ENCODE measurements around the gene STX1B.

Gene STX1B

GRCh38 chr16:30996985-30997724, 13.3 kb downstream of the STX1B start:
- TF ChIP-seq POLR2A (IDR thresholded peaks at IDR 0.05; ENCODE audit: low read length), result peak; percentile 80
- no peak for TF ChIP-seq GATA1 (IDR thresholded peaks at IDR 0.05; ENCODE audit: low read depth, low read length)
- DNase-seq, result peak; percentile 82 to 84

GRCh38 chr16:30996324-30996984, 14.0 kb downstream of the STX1B start:
- TF ChIP-seq GATA1 (IDR thresholded peaks at IDR 0.05; ENCODE audit: low read depth, low read length) (no peak), POLR2A (IDR thresholded peaks at IDR 0.05; ENCODE audit: low read length) (no peak)
- no peak for DNase-seq

DNA sequence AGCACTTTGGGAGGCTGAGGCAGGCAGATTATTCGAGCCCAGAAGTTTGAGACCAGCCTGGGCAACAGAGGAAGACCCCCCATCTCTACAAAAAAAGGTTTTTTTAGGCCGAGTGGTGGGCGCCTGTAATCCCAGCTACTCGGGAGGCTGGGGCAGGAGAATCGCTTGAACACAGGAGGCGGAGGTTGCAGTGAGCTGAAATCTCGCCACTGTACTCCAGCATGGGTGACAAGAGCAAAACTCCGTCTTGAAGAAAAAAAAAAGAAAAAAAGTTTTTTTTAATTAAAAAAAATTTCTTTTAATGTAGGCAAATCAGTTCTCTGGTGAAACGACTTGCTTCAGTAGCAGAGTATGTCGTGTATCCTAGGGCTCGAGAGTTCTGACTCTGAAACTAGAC, 14.5 kb downstream of the STX1B start:
- no peak for TF ChIP-seq GATA1 (IDR thresholded peaks at IDR 0.05; ENCODE audit: low read depth, low read length)
- TF ChIP-seq POLR2A (IDR thresholded peaks at IDR 0.05; ENCODE audit: low read length), result no peak
- no peak for DNase-seq

- no peak for DNase-seq
- TF ChIP-seq GATA1 (IDR thresholded peaks at IDR 0.05; ENCODE audit: low read depth, low read length) (no peak), POLR2A (IDR thresholded peaks at IDR 0.05; ENCODE audit: low read length) (no peak)
Observed at GRCh38 chr16:30992931-30993816, 17.3 kb downstream of the STX1B start.

DNA sequence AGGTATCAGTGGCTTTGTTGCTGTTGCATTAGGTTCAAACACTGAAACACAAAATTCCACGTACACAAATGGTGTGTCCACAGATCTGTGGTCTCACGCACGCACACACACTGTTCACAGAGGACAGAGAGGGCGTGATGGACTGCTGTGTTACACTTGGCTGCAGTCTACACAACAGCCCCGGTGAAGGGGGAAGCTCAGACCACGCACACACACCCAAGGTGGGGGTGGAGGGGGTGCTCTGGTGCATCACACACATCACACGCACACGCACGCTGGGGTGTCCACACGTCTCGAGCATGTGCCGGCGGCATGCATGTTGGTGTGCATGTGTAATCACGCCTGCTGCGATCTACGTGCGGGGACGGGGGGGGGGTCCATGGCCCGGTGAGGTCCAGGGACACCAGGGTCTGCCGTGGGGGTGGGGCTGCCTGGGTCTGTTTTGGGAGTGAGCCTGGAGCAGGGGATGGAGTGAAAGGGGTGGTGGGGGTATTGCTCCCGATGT, 18.1 kb downstream of the STX1B start:
- no peak for DNase-seq
- no peak for TF ChIP-seq POLR2A (IDR thresholded peaks at IDR 0.05; ENCODE audit: low read length)
- TF ChIP-seq GATA1 (IDR thresholded peaks at IDR 0.05; ENCODE audit: low read depth, low read length), result no peak

- TF ChIP-seq POLR2A (IDR thresholded peaks at IDR 0.05; ENCODE audit: low read length) (no peak), GATA1 (IDR thresholded peaks at IDR 0.05; ENCODE audit: low read depth, low read length) (no peak)
- no peak for DNase-seq
Observed at GRCh38 chr16:30991052-30991451, 19.4 kb downstream of the STX1B start.

- DNase-seq, result no peak
- no peak for TF ChIP-seq POLR2A (IDR thresholded peaks at IDR 0.05; ENCODE audit: low read length)
- no peak for TF ChIP-seq GATA1 (IDR thresholded peaks at IDR 0.05; ENCODE audit: low read depth, low read length)
Observed at GRCh38 chr16:30990105-30990504, 20.3 kb downstream of the STX1B start.

GRCh38 chr16:30989469-30990047, 20.9 kb downstream of the STX1B start:
- no peak for DNase-seq
- TF ChIP-seq GATA1 (IDR thresholded peaks at IDR 0.05; ENCODE audit: low read depth, low read length), result no peak
- TF ChIP-seq POLR2A (IDR thresholded peaks at IDR 0.05; ENCODE audit: low read length), result no peak

GRCh38 chr16:30987581-30988190, 22.8 kb downstream of the STX1B start:
- DNase-seq, result no peak
- no peak for TF ChIP-seq GATA1 (IDR thresholded peaks at IDR 0.05; ENCODE audit: low read depth, low read length)
- TF ChIP-seq POLR2A (IDR thresholded peaks at IDR 0.05; ENCODE audit: low read length), result no peak

- TF ChIP-seq GATA1 (IDR thresholded peaks at IDR 0.05; ENCODE audit: low read depth, low read length) (no peak), POLR2A (IDR thresholded peaks at IDR 0.05; ENCODE audit: low read length) (no peak)
Observed at GRCh38 chr16:30986129-30986991, 24.1 kb downstream of the STX1B start.

DNA sequence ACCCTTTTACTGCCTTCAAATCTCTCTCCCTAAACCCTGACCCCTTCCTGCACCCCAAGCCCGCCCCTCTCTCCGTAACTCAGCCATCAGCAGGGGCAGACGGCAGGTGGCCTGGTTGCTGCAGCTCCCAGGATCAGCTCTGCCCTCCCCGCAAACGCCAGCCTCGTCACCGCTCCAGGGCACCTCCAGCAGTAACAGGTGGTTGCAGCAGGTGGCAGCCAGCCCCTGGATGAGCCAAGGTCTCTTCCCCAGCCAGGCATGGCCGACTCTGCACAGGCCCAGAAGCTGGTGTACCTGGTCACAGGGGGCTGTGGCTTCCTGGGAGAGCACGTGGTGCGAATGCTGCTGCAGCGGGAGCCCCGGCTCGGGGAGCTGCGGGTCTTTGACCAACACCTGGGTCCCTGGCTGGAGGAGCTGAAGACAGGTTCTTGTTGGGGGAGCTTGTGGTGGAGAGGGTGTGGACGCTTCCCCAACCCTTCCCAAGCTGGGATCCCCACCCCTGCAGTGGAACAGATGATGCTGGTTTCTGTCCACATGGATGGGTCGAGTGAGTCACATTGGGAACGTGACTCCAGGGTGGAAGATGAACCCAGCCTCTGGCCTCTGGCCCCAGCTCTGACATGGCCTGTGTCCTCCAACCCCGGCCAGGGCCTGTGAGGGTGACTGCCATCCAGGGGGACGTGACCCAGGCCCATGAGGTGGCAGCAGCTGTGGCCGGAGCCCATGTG, 24.9 kb downstream of the STX1B start:
- no peak for TF ChIP-seq POLR2A (IDR thresholded peaks at IDR 0.05; ENCODE audit: low read length)
- no peak for TF ChIP-seq GATA1 (IDR thresholded peaks at IDR 0.05; ENCODE audit: low read depth, low read length)
- DNase-seq, result no peak

More at GRCh38 chr16:30986129-30986991, 24.1 kb downstream of the STX1B start:
- no peak for DNase-seq
